K562 (cell line): ENCODE data around the gene TRIM27. TPM values are rescaled to one million over a fixed set of nuclear protein-coding genes. Genes with fewer than 3 reads are reported as not detected.

ENCODE experiments used
- AFF4 ChIP-seq: sonication (generic); formaldehyde crosslinking; IDR thresholded peaks from 2 replicates; pipeline ENCODE4 v1.8.0; 2023; ENCODE audit warnings: mild to moderate bottlenecking, missing genetic modification reagents
- BCOR ChIP-seq: fragments of 450-650 bp; IDR thresholded peaks from 2 replicates; pipeline ENCODE4 v1.6.1; 2016
- E2F8 ChIP-seq: fragments of 450-650 bp; IDR thresholded peaks from 2 replicates; pipeline ENCODE4 v1.7.1; 2018; ENCODE audit warnings: mild to moderate bottlenecking, low read depth; ENCODE audit not compliant: partially characterized antibody
- ETV6 ChIP-seq, 3 experiments: fragments of 150-350 bp in 1 of 3; sonication (generic) in 1 of 3; formaldehyde crosslinking in 1 of 3; IDR thresholded peaks; 2 replicates each; pipeline versions ENCODE4 v1.6.1 to v1.8.0; 2014 to 2022; ENCODE audit warnings: borderline replicate concordance in 2 of 3, low read depth in 2 of 3, antibody characterized with exemption in 1 of 3, low read length in 1 of 3, mild to moderate bottlenecking in 1 of 3, missing genetic modification reagents in 1 of 3
- FOXK1 ChIP-seq: sonication (generic); formaldehyde crosslinking; IDR thresholded peaks from 2 replicates; pipeline ENCODE4 v1.8.0; 2022; ENCODE audit warnings: missing genetic modification reagents, mild to moderate bottlenecking, borderline replicate concordance
- GTF2F1 ChIP-seq: IDR thresholded peaks from 2 replicates; pipeline ENCODE4 v1.6.1; 2011; ENCODE audit warnings: low read depth, low read length, improper control_type of control experiment
- JUN ChIP-seq, 2 experiments: sonication (generic) in 1 of 2; formaldehyde crosslinking in 1 of 2; IDR thresholded peaks; 2 replicates each; pipeline versions ENCODE4 v1.6.1 to v1.8.0; 2012 to 2022; ENCODE audit warnings: borderline replicate concordance in 2 of 2, mild to moderate bottlenecking in 2 of 2, improper control_type of control experiment in 1 of 2, low read depth in 1 of 2, low read length in 1 of 2, missing genetic modification reagents in 1 of 2
- MEIS2 ChIP-seq: fragments of 450-650 bp; IDR thresholded peaks from 2 replicates; pipeline ENCODE4 v1.6.1; 2014; ENCODE audit warnings: mild to moderate bottlenecking; ENCODE audit not compliant: partially characterized antibody
- NFIC ChIP-seq: fragments of 450-650 bp; IDR thresholded peaks from 2 replicates; pipeline ENCODE4 v1.6.1; 2017; ENCODE audit warnings: mild to moderate bottlenecking, inconsistent platforms
- PHF21A ChIP-seq: fragments of 450-650 bp; IDR thresholded peaks from 2 replicates; pipeline ENCODE4 v1.6.1; 2017; ENCODE audit warnings: low read depth, borderline replicate concordance
- RFX5 ChIP-seq: IDR thresholded peaks from 2 replicates; pipeline ENCODE4 v1.6.1; 2011; ENCODE audit warnings: low read depth, mild to moderate bottlenecking, improper control_type of control experiment, low read length
- TBP ChIP-seq: optimal IDR thresholded peaks from 2 replicates; pipeline ENCODE3; 2011; ENCODE audit warnings: low read depth, low read length, improper control_type of control experiment
- TCF7L2 ChIP-seq: fragments of 150-350 bp; IDR thresholded peaks from 2 replicates; pipeline ENCODE4 v1.6.1; 2016; ENCODE audit warnings: low read depth, mild to moderate bottlenecking, low read length, moderate library complexity
- TRIM28 ChIP-seq: fragments of 450-650 bp; IDR thresholded peaks from 2 replicates; pipeline ENCODE4 v1.6.1; 2017
- ZNF184 ChIP-seq: sonication (generic); formaldehyde crosslinking; IDR thresholded peaks from 2 replicates; pipeline ENCODE4 v1.5.0; 2020; ENCODE audit warnings: missing genetic modification reagents
- ZNF395 ChIP-seq: fragments of 200-800 bp; sonication (Bioruptor generic); IDR thresholded peaks from 2 replicates; pipeline ENCODE4 v1.6.1; 2017; ENCODE audit warnings: missing genetic modification characterization, missing compliant biosample characterization
- ZNF584 ChIP-seq: fragments of 200-800 bp; sonication (Bioruptor generic); IDR thresholded peaks from 2 replicates; pipeline ENCODE4 v1.6.1; 2016; ENCODE audit warnings: low read depth, mild to moderate bottlenecking, missing genetic modification characterization, missing compliant biosample characterization
- polyA plus RNA-seq, 8 experiments: library from polyadenylated mRNA; depleted of rRNA in 4 of 8; stranded (reverse) in 5 of 8; unstranded in 3 of 8; fragments of >200 nt; fragmentation: Nextera tagmentation in 2 of 8; fragmentation: Illumina TruSeq in 1 of 8; extraction: Ambion mirVana in 2 of 8; extraction: Trizol in 1 of 8; gene quantifications; 2 replicates each; pipeline versions ENCODE4 v1.2.1 to v1.2.3, GENCODE V29; 2011 to 2014; ENCODE audit warnings: inconsistent platforms in 1 of 8, missing spikeins in 1 of 8
- total RNA-seq, 7 experiments: library from RNA; depleted of rRNA in 6 of 7; stranded (reverse); fragments of >200 nt in 6 of 7; fragmentation: Illumina TruSeq in 2 of 7; extraction: Trizol in 2 of 7; gene quantifications; 2 replicates each; pipeline versions ENCODE4 v1.2.1 to v1.2.3, GENCODE V29; 2011 to 2021; ENCODE audit warnings: low replicate concordance in 1 of 7

TRIM27 gene
- total and polyA plus RNA-seq, 9 of the 15 experiments (the other 6 are each of a cell fraction or from before 2014, with no cell fraction given), result 37.7 to 235 (median 122) TPM

GRCh38 chr6:28940858-28941683 lies 17.3 kb upstream of the TRIM27 start (continued):
- no peak for TF ChIP-seq ZNF584
- peak; percentile 50 for TF ChIP-seq E2F8
- TF ChIP-seq ZNF184 (CRISPR knock-in tag), result no peak
- TF ChIP-seq AFF4 (CRISPR knock-in tag), result peak; percentile 60; the same call in 1 of the 2 replicates
- TF ChIP-seq ZNF395, result peak; percentile 81; the same call in 1 of the 2 replicates
- TF ChIP-seq GTF2F1, result 0 out of 2 replicates have a peak, but pooled peaks have one; percentile 79
- TF ChIP-seq TCF7L2, result 0 out of 2 replicates have a peak, but pooled peaks have one; percentile 7
- TF ChIP-seq ETV6 (IDR thresholded peaks at IDR 0.05; ENCODE audit: borderline replicate concordance in 1 of 2, low read depth in 2 of 2, low read length in 1 of 2), result 0 out of 4 replicates have a peak, but pooled peaks of 1 of the 2 experiments have one; percentile 4
- no peak for TF ChIP-seq ETV6 (CRISPR knock-in tag; IDR thresholded peaks at IDR 0.05; ENCODE audit: borderline replicate concordance)
- TF ChIP-seq MEIS2, result peak; percentile 17
- peak; percentile 57; the same call in 1 of the 2 replicates for TF ChIP-seq JUN (IDR thresholded peaks at IDR 0.05; ENCODE audit: borderline replicate concordance, low read depth, low read length)
- TF ChIP-seq JUN (CRISPR knock-in tag; IDR thresholded peaks at IDR 0.05; ENCODE audit: borderline replicate concordance), result no peak; the same call in 1 of the 2 replicates
- TF ChIP-seq TBP, result peak; percentile 100
- peak; percentile 81; the same call in 1 of the 2 replicates for TF ChIP-seq RFX5
- TF ChIP-seq TRIM28, result peak; percentile 69
- TF ChIP-seq BCOR, result peak; percentile 81; the same call in 1 of the 2 replicates
- TF ChIP-seq NFIC, result peak; percentile 83
- peak; percentile 67; the same call in 1 of the 2 replicates for TF ChIP-seq PHF21A
- 0 out of 2 replicates have a peak, but pooled peaks have one; percentile 7 for TF ChIP-seq FOXK1 (CRISPR knock-in tag)
